ENCODE measurements around the gene MYLIP.

GRCh38 chr6:16127471-16127870, 1.4 kb upstream of the MYLIP start:
- no peak for TF ChIP-seq CTCF (IDR thresholded peaks at IDR 0.05)
- TF ChIP-seq EZH2 (IDR thresholded peaks at IDR 0.05; ENCODE audit: borderline replicate concordance, insufficient read depth, low read depth, low read length, poor library complexity, severe bottlenecking), result no peak

Data from B cell (primary cell).